ENCODE data around the gene SPON2. TPM values are rescaled to one million over a fixed set of nuclear protein-coding genes. Genes with fewer than 3 reads are reported as not detected.
A peak's percentile ranks its signal among the peaks of the same experiment; 100 is the strongest.

The SPON2 gene
- total RNA-seq, 2 donors from 2014 or later, result 7.0 to 17.4 TPM

DNA sequence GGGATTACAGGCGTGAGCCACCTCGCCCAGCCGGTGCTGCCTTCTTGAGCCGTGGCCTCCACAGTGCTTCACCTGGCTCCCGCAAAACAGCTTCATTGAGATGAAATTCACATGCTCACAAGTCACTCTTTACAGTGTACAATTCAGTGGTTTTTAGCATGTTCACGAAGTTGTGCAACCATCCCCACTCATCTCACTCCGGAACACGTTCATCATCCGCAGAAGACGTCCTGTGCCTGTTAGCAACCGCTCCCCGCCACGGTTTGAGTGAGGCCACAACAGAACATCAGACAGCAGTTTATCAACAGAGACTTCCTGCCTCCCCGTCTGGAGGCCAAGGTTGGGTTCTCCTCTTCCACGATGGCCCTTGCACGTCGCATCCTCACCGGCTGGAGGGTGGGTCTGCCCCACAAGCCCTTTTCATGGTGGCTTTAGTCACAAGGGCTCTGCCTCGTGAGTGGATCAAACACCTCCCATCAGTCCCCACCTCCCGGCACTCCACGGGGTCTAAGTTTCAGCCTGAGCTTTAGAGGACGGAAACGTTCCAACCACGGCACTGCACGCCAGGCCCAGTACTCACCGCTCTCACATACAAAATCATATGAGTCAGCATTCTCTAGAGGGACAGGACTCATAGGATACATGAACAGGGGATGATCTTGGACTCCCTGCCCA lies 29.6 kb upstream of the SPON2 start:
- Mint-ChIP-seq H3K36me3 (peaks cover 0 to 5% of the 10 kb centered on the region in 2 donors), H3K9me3 (no peaks in the 10 kb centered on the region), H3K27ac (peak overlapping the region; percentile 94)
- ATAC-seq (peak; percentile 78 to 84), DNase-seq (ENCODE audit: low spot score in 2 of 2) (peak; percentile 79 to 86)

DNA sequence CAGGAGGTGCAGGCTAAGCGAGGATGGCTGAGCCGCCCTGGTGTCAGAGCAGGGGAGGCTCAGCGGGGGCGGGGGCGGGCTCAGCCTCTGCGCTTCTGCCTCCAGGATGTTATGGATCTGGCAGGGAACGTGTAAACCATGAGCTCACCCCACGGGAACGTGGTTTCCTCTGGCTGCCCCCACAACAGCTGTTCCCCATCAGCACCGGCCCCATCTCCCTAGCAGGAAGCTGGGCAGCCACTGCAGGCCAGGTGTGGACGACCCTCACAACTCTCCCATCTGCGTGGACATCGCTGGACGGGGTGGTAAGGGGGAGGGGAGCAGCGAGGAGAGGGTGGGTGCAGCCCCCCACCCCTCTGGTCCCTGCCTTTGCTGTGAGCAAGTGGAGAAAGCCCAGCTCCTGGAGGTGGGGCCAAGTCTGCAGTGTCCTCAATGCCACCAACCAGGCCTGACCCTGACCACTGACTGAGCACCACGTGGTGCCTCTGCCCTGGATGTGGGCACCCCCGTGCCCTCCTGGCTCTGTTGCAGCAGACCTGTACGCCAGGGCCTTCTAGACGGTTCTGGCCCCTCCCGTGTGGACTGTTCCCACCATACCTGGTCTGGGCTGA lies 28.1 kb upstream of the SPON2 start:
- H3K27ac Mint-ChIP-seq, result peak overlapping the region in 1 of 2 donors; percentile 94
- peak in 1 of 2 donors; percentile 21 for ATAC-seq
- peaks cover 0 to 5% of the 10 kb centered on the region in 2 donors for H3K36me3 Mint-ChIP-seq
- no peak for DNase-seq (ENCODE audit: low spot score in 2 of 2)
- no peaks in the 10 kb centered on the region for H3K9me3 Mint-ChIP-seq

DNA sequence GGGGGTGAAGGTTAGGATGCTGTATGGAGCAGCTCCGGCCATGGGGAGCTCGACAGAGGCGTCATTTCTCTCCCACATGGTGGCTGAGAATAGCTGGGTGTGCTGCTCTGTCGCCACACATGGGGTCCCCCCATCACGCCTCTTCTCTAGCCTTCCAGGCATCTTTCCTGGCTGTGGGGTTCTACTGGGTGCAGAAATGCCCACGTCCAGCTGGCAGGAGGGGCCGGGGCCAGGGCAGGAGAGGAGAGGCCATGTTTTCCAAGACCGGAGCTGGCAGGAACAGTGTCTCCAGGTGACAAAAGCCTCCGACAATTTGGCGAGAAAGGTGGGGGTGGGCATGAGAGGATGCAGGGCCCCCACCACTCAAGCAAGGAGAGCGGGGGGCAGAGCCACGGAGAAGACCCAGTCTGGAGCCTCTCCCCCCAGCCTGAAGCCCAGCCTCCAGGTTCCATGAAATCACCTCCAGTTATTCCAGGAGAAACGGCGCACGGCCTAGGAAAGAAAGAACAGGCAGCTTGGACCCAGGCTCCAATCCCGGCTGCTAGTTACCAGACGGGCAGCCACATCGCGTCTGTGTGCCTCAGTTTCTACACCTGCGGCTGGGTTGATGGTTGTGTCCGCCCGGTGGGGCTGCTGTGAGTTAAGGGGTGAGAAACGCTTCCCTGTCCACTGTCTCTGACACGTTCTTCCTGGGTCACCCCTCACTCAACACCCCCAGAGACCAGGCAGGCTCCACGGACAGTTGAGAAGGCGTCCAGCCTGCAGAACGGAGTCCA lies 27.4 kb upstream of the SPON2 start:
- ATAC-seq (no peak), DNase-seq (ENCODE audit: low spot score in 2 of 2) (peak in 1 of 2 donors; percentile 54)
- H3K9me3 Mint-ChIP-seq, result no peaks in the 10 kb centered on the region
- peaks cover 0 to 3% of the 10 kb centered on the region in 2 donors for H3K36me3 Mint-ChIP-seq
- H3K27ac Mint-ChIP-seq, result peak overlapping the region in 1 of 2 donors; percentile 94

DNA sequence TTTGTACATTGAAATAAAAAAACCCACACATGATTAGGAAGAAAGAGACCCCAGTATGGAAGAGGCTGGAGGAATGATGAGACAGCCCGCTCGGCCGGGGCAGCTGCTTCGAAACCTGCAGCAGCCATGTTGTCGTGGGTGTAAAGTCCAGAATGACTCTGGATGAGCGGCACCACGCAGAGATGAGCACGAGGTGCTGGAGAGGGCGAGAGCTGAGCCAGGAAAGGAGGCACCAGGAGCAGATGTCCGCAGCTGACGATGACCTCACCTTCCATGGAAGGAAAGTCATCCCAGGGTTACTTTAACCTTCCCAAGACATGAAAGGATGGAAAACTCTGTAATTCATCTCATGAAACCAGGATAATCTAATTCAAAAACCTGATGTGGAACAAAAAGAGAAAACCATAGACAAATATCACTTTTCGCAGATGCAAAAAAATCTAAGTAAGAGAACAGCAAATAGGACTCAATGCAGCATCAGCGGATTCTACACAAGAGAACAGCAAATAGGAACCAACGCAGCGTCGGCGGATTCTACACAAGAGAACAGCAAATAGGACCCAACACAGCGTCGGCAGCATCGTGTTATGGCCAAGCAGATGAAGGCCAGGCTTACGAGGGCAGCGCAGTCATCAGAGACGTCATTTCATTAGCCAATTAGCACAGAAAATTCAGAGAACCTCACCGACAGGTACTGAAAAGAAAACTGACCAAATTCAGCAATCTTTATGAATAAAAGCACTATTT lies 25.9 kb upstream of the SPON2 start:
- no peak for DNase-seq (ENCODE audit: low spot score in 2 of 2)
- Mint-ChIP-seq H3K27ac (no peak overlapping the region), H3K9me3 (no peaks in the 10 kb centered on the region), H3K36me3 (no peaks in the 10 kb centered on the region)
- ATAC-seq, result no peak

DNA sequence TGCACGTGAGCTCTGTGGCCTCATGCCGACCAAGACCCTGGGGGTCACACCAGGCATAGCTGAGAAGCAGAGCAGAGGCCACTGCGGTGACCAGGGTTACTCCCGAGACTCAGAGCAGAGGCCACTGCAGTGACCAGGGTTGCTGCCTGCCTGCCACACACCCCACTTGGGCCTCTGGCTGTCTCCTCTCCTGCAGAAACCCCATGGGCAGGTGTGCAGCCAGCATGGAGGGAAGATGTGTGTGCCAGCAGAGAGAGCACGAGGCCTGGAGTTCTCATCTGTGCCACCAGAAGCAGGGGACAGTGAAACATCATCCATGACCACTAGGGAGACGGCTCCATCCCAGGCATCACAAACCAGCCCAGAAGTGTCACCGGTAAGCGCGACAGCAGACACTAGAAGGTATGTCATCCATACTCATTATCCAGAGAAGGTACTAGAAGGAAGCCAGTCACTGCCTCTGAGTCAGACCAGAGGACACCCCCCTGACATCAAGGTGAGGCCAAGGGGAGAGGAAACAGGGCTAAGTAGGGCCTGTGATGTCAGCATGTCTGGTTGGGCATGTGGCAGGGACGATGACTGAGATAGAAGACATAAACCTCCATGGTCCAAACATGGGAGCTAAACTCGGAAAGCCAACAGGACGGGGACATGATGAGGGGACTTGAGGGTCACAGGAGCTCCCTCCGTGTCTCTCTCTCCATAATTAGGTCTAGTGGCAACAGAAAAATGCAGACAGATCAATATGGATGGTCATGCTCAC lies 24.2 kb upstream of the SPON2 start:
- Mint-ChIP-seq H3K27ac (no peak overlapping the region), H3K36me3 (no peaks in the 10 kb centered on the region), H3K9me3 (no peaks in the 10 kb centered on the region)
- ATAC-seq (no peak), DNase-seq (ENCODE audit: low spot score in 2 of 2) (no peak)

DNA sequence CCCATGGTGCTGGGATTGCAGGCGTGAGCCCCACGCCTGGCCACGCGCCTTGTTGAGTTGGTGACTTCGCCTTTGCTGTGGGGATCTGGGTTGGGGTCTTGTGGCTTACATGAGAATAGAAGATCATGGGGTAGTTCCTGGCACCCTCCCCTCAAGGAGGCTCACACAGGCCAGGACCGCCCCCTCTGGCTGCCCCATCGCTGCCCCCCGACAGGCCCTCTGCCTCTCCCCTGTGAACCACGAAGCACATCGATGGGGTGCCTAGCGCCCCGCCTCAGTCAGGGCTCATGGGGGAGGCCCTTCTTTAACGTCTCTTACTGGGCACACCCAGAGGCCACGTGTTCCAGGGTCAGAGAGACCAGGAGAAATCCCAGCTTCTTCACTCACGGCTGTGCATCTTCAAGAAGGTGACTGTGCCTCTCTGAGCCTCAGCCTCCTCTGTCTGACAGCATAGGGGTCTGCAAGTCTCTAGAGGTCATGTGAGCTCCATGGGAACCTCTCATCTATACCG lies 23.6 kb upstream of the SPON2 start:
- no peaks in the 10 kb centered on the region for H3K9me3 Mint-ChIP-seq
- ATAC-seq, result no peak

DNA sequence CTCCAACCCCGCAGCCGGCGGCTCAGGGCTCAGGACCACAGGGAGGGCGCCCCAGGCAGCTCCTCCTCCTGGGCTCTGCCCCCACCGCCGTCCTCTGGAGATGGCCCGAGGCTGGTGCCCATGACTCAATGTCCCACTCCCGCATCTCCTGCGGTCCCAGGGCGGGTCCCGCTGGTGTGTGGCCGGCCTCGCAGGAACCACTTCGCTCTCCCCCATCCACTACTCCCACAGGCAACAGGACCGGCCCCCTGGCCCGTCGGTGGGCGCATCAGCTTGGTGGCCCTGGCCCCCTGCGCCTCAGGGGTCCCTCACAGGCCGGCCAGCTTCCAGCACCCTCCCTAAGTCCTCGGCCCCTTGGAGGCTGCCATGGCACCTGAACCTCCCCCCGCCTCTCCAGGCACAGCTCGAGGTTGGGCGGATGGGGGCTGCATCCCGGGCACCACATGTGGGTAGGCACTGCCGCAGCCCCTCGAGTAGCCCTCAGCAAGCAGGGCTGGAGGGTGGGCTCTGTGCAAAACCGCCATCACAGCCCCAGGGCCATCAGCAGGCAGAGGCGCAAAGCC lies 22.8 kb upstream of the SPON2 start:
- Mint-ChIP-seq H3K36me3 (no peaks in the 10 kb centered on the region), H3K27ac (no peak overlapping the region)
- ATAC-seq, result no peak

More for the DNA sequence above, 23.6 kb upstream of the SPON2 start:
- no peak for DNase-seq (ENCODE audit: low spot score in 2 of 2)
- no peaks in the 10 kb centered on the region for H3K36me3 Mint-ChIP-seq
- no peak overlapping the region for H3K27ac Mint-ChIP-seq

DNA sequence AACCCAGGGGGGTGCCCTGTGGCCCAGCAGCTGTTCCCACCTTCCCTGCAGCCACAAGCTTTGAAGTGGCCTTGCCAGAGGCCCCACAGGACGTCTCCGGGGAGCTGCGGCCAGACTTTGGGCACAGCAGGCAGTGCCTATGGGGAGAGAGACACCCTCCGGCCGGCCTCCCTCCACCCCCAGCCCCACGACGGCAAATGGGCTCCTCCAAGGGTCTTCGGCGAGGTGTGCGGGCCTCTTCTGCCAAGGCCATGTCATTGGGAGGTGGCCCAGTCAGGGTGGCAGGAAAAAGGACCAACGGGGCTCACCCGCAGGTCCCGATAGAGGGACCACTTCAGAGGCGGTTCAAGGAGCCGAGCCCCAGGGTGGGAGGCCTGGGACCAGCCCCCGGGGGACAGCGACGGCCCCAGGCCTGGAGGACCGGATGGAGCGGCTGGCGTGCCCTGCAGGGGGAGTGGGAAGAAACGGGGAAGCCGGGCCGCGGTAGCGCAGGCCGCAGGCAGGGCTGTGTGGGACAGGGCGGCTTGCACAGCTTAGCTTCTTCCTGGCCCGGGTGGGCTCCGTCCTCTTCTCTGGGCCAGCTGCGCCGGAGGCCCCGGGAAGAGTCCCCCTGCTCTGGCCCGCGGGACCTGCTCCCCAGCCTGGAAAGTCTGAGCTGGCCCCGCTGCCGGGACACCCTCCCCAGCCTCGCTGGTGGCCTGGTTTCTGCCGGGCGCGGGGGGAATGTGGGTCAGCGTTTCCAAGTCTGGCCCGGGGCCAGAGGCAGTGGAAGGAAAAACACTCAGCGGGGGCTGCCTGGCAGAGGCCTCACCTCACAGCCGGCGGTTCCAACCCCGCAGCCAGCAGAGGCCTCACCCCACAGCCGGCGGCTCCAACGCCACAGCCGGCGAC lies 21.9 kb upstream of the SPON2 start:
- ATAC-seq (peak in 1 of 2 donors; percentile 7), DNase-seq (ENCODE audit: low spot score in 2 of 2) (peak in 1 of 2 donors; percentile 44)
- Mint-ChIP-seq H3K27ac (no peak overlapping the region), H3K36me3 (no peaks in the 10 kb centered on the region), H3K9me3 (no peaks in the 10 kb centered on the region)

More for the DNA sequence above, 22.8 kb upstream of the SPON2 start:
- no peak for DNase-seq (ENCODE audit: low spot score in 2 of 2)
- no peaks in the 10 kb centered on the region for H3K9me3 Mint-ChIP-seq

DNA sequence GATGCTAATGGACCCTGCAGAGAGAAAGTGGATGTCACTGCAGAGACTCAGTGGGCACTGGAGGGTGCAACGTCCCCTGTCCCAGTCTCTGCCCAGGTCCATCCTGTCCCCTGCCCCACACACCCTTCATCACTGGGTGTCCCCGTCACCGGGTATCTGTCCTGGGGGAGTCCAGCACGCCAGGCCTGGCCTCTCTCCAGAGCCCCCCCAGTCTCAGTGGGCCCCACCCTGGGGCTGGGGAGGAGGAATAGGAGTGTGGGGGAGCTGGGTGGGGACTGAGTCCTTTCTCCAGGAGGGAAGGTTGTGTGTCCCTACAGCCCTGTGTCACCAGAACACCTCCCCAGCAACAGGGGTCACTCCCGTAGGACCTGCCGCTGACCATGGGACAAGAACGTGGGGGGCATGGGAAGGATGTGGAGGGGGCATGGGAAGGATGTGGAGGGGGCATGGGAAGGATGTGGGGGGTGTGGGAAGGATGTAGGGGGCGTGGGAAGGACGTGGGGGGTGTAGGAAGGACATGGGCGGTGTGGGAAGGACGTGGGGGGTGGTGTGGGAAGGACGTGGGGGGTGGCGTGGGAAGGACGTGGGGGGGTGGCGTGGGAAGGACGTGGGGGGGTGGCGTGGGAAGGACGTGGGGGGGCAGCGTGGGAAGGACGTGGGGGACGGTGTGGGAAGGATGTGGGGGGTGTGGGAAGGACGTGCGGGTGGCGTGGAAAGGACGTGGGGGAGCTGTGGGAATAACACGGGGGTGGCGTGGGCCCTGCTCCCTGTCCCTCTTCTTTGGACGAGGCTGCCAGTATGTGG lies 21.0 kb upstream of the SPON2 start:
- H3K27ac Mint-ChIP-seq, result no peak overlapping the region
- H3K9me3 Mint-ChIP-seq, result no peaks in the 10 kb centered on the region

DNA sequence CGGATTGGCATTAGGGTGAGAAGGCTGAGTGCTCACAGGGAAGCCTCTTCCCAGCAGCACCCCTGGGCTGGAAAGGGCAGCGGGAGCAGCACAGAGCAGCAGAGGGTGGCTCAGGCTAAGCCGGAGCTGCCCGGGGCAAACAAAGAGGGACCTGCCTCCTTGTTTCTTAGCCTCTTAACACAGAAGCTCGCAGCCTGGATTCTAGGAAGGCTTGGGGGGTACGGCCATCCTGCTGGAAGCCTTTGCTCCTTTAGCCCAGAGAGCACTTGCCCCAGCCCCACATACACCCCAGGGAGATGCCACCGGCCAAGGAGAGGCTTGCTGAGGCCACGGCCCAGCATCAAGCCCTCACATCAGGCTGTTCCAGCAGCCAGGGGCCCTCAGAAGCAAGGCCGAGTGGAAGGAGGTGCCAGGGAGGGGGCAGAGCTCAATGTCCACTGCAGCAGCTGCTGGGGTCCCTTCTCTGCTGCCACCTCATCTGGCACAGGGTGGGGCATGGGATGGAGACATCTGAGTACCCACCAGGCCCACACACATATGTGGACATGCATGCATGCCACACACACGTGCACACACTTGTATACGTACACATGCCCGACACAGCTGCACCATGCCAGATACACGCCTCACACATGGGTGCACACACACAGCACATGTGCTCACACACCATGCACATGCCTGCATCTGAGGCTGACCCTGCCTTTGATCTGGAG lies 20.3 kb upstream of the SPON2 start:
- DNase-seq (ENCODE audit: low spot score in 2 of 2) (no peak), ATAC-seq (peak in 1 of 2 donors; percentile 11)
- Mint-ChIP-seq H3K27ac (no peak overlapping the region), H3K36me3 (no peaks in the 10 kb centered on the region), H3K9me3 (no peaks in the 10 kb centered on the region)

More for the DNA sequence above, 21.0 kb upstream of the SPON2 start:
- H3K36me3 Mint-ChIP-seq, result no peaks in the 10 kb centered on the region
- DNase-seq (ENCODE audit: low spot score in 2 of 2) (no peak), ATAC-seq (no peak)

DNA sequence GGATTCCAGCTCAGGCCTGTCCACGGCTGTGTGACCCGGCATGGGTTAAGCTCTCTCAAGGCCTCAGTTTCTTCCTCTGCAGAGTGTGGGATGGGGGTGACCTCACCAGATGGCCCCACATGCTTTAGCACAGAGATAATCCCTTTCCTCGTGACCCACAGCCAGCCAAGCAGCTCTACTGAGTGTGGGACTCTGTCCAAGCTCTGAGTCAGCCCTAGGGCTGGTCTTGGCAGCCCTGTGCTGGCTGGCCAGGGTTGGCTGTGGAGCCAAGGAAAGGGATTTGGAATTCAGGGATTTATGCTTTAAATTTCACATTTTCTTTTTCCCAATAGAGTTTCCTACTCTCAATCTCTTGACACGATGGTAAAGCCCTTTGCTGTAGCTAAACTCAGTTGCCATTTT lies 19.7 kb upstream of the SPON2 start:
- Mint-ChIP-seq H3K9me3 (no peaks in the 10 kb centered on the region), H3K27ac (no peak overlapping the region), H3K36me3 (no peaks in the 10 kb centered on the region)
- peak in 1 of 2 donors; percentile 34 for DNase-seq (ENCODE audit: low spot score in 2 of 2)
- no peak for ATAC-seq

DNA sequence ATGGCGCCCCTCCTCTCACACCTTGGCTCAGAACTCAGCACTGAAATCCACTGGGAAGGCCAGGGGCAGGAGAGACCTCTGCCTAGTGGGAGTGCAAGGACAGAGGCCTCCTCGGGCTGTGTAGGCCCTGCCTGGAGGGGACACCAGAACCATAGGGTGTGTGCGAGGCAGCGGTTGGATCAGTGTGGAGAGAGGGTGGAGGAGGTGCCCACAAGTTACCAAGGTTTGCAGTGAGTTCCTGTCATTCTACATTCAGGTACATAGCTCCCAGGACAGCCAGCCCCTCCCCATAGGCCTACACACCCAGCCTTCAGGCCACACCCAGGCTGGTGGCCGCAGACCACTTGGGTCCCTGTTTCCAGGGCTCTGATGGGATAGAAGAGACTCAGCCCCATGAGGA lies 19.2 kb upstream of the SPON2 start:
- no peaks in the 10 kb centered on the region for H3K9me3 Mint-ChIP-seq
- ATAC-seq (no peak), DNase-seq (ENCODE audit: low spot score in 2 of 2) (no peak)
- no peaks in the 10 kb centered on the region for H3K36me3 Mint-ChIP-seq
- H3K27ac Mint-ChIP-seq, result no peak overlapping the region

DNA sequence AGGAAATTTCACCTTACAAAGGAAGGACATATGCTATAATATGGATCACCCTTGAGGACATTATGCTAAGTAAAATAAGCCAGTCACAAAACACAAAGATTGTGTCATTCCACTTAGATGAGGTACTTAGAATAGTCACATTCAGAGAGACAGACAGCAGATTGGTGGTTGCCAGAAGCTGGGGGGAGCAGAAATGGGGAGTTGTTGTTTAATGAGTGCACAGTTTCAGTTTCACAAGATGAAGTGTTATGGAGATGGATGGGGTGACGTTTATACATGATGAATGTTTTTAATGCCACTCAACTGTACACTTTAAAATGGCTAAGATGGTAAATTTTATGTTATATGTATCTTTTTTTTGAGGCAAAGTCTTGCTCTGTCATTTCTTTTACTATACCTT lies 14.8 kb upstream of the SPON2 start:
- ATAC-seq, result peak; percentile 86 to 99
- H3K27ac Mint-ChIP-seq, result no peak overlapping the region
- peaks cover 0 to 4% of the 10 kb centered on the region in 2 donors for H3K9me3 Mint-ChIP-seq

More for the DNA sequence above, 14.8 kb upstream of the SPON2 start:
- peaks cover 5 to 7% of the 10 kb centered on the region in 2 donors for H3K36me3 Mint-ChIP-seq
- no peak for DNase-seq (ENCODE audit: low spot score in 2 of 2)
